ENCODE data around the gene GPX7. TPM values are rescaled to one million over a fixed set of nuclear protein-coding genes. Genes with fewer than 3 reads are reported as not detected.

The GPX7 gene
- total RNA-seq, 1 donor from 2014 or later, result 57.7 TPM

DNA sequence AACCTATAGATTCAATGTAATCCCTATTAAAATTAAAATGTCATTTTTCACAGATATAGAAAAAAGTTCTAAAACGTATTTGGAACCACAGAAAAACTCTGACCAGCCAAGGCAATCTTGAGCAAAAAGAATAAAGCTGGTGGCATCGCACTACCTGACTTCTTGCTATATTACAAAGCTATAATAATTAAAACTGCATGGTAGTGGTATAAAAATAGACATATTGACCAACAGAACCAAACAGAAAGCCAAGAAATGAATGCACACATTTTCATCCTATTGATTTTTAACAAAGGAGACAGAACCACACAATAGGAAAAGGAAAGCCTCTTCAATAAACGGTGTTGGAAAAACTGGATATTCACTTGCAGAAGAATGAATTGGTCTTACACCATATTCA, 21.6 kb downstream of the GPX7 start:
- Mint-ChIP-seq H3K4me3 (no peak overlapping the region), H3K27me3 (ENCODE audit: low read depth) (no peaks in the 10 kb centered on the region), H3K36me3 (peaks cover 15% of the 10 kb centered on the region), H3K27ac (no peak overlapping the region), H3K4me1 (no peaks in the 10 kb centered on the region), H3K9me3 (peaks cover 11% of the 10 kb centered on the region)
- DNase-seq (ENCODE audit: low spot score in 2 of 2, unreplicated experiment in 2 of 2), result no peak
- TF ChIP-seq CTCF (IDR thresholded peaks at IDR 0.05; ENCODE audit: unreplicated experiment), result no peak

DNA sequence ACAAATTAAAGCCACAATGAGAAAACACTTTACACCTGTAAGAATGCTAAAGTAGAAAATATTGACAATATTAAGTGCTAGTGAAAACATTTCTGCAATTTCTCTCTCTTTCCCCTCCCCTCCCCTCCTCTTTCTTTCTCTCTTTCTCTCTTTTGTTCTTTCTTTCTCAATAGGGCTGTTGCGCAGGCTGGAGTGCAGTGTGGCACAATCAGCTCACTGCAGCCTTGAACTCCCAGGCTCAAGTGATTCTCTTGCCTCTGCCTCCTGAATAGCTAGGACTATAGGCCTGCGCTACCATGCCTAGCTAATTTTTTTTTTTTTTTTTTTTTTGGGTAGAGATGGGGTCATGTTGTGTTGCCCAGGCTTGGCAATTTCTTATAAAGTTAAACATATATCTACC, 24.9 kb downstream of the GPX7 start:
- H3K27me3 Mint-ChIP-seq (ENCODE audit: low read depth), result peaks cover 3% of the 10 kb centered on the region
- H3K27ac Mint-ChIP-seq, result no peak overlapping the region
- peaks cover 6% of the 10 kb centered on the region for H3K9me3 Mint-ChIP-seq
- TF ChIP-seq CTCF (IDR thresholded peaks at IDR 0.05; ENCODE audit: unreplicated experiment), result no peak
- H3K36me3 Mint-ChIP-seq, result peaks cover 8% of the 10 kb centered on the region
- no peak overlapping the region for H3K4me3 Mint-ChIP-seq
- DNase-seq (ENCODE audit: low spot score in 2 of 2, unreplicated experiment in 2 of 2), result no peak
- H3K4me1 Mint-ChIP-seq, result peaks cover 10% of the 10 kb centered on the region

- Mint-ChIP-seq H3K27ac (peak overlapping the region; percentile 64), H3K36me3 (peaks cover 2% of the 10 kb centered on the region), H3K27me3 (ENCODE audit: low read depth) (peaks cover 15% of the 10 kb centered on the region), H3K9me3 (peaks cover 2% of the 10 kb centered on the region), H3K4me3 (no peak overlapping the region), H3K4me1 (peaks cover 19% of the 10 kb centered on the region)
- DNase-seq (ENCODE audit: low spot score in 2 of 2, unreplicated experiment in 2 of 2), result no peak
- no peak for TF ChIP-seq CTCF (IDR thresholded peaks at IDR 0.05; ENCODE audit: unreplicated experiment)
Observed at GRCh38 chr1:52628614-52629324, 26.6 kb downstream of the GPX7 start.

DNA sequence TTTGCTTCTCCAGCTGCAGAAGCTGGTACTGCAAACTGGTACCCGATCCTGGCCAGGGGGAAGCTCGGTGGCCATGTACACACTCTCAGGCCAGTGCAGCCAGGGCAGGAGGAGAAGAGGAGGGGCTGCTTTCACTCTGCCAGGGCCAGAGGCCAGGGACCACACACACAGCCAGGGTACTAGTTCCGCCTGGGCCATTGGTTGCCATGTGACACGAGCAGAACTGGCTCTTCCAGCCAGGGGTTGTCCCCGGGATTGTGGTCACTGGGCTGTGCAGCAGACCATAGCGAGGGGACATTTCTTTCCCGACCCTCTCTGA, 27.1 kb downstream of the GPX7 start:
- no peak for DNase-seq (ENCODE audit: low spot score in 2 of 2, unreplicated experiment in 2 of 2)
- no peak for TF ChIP-seq CTCF (IDR thresholded peaks at IDR 0.05; ENCODE audit: unreplicated experiment)
- peaks cover 19% of the 10 kb centered on the region for H3K4me1 Mint-ChIP-seq
- H3K36me3 Mint-ChIP-seq, result no peaks in the 10 kb centered on the region
- H3K9me3 Mint-ChIP-seq, result no peaks in the 10 kb centered on the region
- no peak overlapping the region for H3K4me3 Mint-ChIP-seq
- peak overlapping the region; percentile 64 for H3K27ac Mint-ChIP-seq
- H3K27me3 Mint-ChIP-seq (ENCODE audit: low read depth), result peaks cover 20% of the 10 kb centered on the region

DNA sequence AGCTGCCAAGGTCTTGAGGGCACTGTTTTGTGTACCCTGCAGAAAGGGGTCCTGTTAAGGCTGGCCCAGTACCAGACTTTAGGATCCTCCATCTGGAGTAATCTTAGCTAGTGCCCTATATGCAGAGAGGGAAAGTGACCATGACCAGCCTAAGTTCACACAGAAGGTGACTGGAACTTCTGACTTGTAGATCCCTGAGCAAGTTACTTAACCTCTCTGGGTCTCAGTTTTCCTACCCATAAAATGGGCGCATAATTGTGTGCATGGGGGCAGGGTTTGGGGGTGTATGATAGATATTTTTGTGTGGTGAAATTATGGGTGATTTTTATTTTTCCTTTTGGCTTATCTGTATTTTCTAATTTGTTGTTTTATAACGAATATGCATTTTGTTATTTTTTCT, 27.5 kb downstream of the GPX7 start:
- TF ChIP-seq CTCF (IDR thresholded peaks at IDR 0.05; ENCODE audit: unreplicated experiment), result no peak
- DNase-seq (ENCODE audit: low spot score in 2 of 2, unreplicated experiment in 2 of 2), result no peak
- Mint-ChIP-seq H3K36me3 (no peaks in the 10 kb centered on the region), H3K9me3 (no peaks in the 10 kb centered on the region), H3K4me1 (peaks cover 19% of the 10 kb centered on the region), H3K27me3 (ENCODE audit: low read depth) (peaks cover 23% of the 10 kb centered on the region), H3K4me3 (no peak overlapping the region), H3K27ac (no peak overlapping the region)
